ENCODE data around the gene KHNYN. TPM values are rescaled to one million over a fixed set of nuclear protein-coding genes. Genes with fewer than 3 reads are reported as not detected.
"Not testable (repeated sequence)": the region's sequence is repeated elsewhere in the genome, so short reads cannot be mapped to it uniquely, and the experiment has no call there.

The KHNYN gene
- total RNA-seq, 1 experiment from 2014 or later = 72.2 TPM

DNA sequence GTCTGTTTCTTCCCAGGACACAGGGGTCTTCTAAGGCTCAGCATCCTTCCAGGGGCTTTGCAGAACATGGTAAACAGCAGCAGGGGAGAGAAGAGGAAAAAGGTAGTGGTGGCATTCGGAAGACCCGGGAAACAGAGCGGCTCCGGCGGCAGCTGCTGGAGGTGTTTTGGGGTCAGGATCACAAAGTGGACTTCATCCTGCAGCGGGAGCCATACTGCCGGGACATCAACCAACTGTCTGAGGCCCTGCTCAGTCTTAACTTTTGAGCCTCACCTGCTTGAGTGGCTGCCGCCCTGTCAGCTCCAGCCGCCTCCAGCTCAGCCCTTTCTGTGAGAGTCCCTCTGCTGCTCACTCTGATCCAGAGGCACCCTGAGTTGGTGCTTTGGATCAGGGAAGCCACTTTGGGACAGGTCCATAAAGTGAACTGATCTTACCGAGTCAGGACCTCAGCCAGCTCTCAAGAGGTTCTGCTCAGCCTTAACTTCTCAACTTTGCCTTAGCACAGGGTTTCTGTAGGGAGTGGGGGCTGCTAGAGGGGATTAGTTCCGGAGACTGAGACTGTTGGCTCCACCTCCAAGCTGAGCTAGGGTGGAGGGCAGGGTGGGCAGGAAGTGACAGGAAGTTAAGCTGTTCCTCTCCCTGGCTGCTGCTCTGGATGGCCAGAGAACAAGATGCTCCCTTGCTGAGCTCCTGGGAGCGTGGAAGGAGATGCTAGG lies 7.4 kb downstream of the KHNYN start:
- DNase-seq (ENCODE audit: low spot score) = no peak

DNA sequence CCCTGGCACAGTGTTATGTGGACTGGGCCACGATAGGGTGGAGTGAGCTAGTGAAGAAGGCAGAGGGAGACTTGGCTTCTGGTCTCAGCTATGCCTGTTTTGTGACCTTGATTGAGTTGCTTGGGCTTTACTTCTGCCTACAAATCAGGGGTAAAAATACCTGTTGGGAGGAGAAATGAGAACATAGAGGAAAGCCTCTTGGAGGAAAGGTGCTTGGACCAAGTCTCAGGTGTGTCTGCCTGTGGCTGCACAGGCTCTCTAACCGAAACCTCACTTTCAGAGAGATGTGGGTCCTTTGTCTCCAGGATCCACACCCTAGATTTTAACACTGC lies 7.9 kb downstream of the KHNYN start:
- no peak for DNase-seq (ENCODE audit: low spot score)

DNA sequence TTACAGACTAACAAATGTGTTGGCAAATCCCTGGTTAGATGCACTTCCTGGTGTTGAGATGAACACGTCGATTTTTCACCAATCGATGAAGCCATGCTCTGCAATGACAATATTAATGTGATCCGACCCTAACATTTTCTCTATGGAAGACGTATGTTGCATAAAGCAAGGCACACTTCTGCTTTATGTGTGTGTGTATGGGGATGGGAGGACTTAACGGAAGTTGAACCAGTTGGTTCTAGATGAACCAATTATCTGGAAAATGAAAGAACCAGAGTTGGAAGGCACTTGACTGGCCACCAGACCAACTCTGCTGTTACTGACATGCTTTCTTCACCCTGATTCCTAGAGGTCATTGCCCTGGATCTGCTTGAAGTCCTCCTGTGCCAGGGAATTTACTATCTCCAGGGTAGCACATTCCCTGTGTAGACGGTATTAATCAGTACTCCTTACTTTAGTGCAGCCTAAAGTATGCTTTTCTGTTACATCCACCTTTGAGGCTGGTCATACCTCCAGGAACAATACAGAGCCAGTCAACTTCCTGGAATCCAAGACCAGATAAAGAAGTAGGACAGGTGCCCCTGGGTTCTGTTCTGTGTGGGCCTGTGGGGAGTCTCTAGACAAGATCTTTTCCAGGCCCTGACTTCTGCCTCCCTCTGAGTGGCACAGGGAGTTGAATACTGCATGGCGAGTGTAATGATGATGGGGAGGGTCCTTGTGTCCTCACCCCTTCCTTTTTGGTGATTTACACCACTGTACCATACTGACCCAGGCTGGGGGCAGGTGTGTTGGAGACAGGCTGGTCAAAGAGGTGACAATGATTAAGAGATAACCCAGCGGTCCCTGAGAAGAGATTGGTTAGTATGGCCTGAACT lies 8.7 kb downstream of the KHNYN start:
- DNase-seq (ENCODE audit: low spot score) = no peak

- DNase-seq (ENCODE audit: low spot score) = no peak
These were observed 9.5 kb downstream of the KHNYN start for GRCh38 chr14:24439257-24439656.

DNA sequence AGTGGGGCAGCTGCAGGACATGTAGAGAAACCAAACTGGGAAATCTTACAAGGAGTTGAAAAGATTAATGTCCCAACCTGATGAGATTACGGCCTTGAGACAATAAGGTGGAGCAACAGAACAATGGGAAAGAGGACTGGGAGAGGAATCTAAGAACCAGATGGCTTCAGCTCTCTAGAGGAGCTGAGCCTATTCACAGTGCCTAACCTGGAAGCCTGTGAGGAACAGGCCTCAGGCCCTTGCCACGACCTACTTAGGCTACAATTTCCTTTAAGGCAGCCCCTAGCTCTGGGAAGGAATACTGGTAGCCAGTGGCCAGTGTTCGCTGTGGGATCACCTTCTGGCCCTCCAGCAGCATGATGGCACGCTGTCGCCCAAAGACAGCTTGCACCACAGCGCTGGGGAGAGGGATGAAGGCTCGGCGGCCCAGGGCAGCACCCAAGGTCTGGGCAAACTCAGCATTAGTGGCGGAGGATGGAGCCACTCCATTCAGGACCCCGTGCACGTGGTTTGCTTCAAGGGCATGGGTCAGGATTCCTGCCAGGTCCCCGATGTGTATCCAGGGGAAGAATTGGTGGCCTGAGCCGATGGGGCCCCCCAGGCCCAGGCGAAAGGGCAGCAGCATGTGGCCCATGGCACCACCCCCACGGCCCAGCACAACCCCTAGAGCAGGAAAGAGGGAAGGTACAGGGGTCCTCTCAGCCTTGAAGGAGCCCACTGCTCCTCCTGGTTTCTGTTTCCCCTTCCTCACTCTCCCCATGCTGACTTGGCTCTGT lies 10.3 kb downstream of the KHNYN start:
- DNase-seq (ENCODE audit: low spot score) = no peak

DNA sequence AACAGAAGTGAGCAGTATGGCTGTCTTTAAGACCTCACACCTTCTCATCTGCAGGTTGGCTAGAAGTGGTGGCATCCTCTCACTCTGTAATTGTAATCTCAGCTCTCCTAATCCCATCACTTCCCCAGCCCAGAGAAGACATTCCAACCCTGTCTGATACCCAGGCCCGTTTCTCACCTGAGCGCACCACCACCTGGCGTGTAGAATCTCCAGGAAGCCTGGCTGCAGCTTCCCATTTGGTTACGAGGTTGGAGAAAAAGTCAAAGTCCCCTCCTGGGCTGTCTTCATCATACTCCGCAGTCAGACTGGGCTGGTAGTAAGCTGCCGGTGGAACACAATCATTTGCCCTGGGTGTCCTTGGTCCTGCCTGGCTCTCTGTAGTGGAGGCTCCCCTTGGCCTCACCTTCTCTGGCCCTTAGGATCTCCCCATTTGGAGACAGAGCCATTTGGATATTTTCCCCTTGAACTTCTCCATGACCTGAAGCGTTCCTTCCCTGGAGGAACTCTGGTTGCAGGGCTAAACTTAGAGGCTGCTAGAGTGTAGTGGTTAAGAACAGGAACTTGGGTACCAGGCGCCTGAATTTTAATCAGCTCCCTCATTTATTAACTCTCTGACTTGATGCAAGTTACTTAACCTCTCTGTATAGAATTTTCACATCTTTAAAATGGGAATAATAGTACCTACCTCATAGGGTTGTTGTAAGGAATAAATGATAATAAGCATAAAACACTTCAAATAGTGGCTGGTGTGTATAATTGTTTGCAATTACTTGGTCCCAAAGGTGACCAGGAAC lies 11.0 kb downstream of the KHNYN start:
- no peak for DNase-seq (ENCODE audit: low spot score)

GRCh38 chr14:24441485-24441884 lies 11.7 kb downstream of the KHNYN start:
- DNase-seq (ENCODE audit: low spot score) = no peak

DNA sequence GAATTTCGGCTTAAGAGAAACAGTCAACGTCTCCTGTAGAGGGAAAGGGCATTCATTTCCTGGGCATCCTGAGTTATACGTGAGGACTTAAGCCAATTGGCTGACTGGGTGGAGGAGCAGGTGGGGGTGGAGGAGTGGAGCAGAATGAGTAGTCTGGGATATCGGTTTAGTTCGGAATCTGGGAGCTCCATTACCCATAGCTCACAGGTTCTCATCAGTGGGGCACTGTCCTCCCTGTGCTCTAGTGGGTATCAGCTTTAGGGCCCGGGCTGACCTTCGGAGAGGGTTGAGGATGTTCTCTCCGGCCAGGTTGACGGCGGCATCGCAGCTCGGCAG lies 12.1 kb downstream of the KHNYN start:
- no peak for DNase-seq (ENCODE audit: low spot score)

- DNase-seq (ENCODE audit: low spot score) = peak; percentile 91
These were observed 12.7 kb downstream of the KHNYN start, which contains the start of gene SDR39U1 for GRCh38 chr14:24442240-24443052. Gene SDR39U1 (minus strand): TSS chr14:24442776. CDS start chr14:24442769, 7 bp downstream.

- no peak for DNase-seq (ENCODE audit: low spot score)
These were observed 13.4 kb downstream of the KHNYN start for GRCh38 chr14:24443053-24443665.

DNA sequence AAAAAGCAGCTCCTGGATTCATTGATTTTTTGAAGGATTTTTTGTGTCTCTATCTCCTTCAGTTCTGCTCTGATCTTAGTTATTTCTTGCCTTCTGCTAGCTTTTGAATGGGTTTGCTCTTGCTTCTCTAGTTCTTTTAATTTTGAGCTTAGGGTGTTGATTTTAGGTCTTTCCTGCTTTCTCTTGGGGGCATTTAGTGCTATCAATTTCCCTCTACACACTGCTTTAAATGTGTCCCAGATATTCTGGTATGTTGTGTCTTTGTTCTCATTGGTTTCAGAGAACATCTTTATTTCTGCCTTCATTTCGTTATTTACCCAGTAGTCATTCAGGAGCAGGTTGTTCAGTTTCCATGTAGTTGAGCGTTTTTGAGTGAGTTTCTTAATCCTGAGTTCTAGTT lies 21.1 kb downstream of the KHNYN start:
- DNase-seq (ENCODE audit: low spot score) = not testable (repeated sequence)

DNA sequence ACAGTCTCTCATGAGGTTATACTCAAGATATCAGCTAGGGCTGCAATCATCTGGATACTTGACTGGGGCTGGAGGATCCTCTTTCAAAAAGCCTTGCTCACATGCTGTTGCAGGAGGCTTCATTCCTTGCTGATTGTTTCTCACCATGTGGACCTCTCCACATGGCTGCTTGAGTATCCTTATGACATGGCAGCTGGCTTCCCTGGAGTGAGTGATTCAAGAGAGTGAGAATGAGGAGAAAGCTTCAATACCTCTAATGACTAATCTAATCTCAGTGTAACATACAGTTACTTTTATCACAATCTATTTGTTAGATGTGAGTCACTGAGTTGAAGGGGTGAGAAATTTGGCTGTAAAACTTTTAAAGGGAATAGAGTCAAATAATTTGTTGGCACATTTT lies 27.2 kb downstream of the KHNYN start:
- no peak for DNase-seq (ENCODE audit: low spot score)

- no peak for DNase-seq (ENCODE audit: low spot score)
These were observed 29.0 kb downstream of the KHNYN start for GRCh38 chr14:24458736-24459135.

GRCh38 chr14:24459331-24459730 lies 29.6 kb downstream of the KHNYN start:
- DNase-seq (ENCODE audit: low spot score) = no peak

- DNase-seq (ENCODE audit: low spot score) = no peak
These were observed 31.6 kb downstream of the KHNYN start for GRCh38 chr14:24461336-24461735.

GRCh38 chr14:24463017-24463883 lies 33.5 kb downstream of the KHNYN start:
- no peak for DNase-seq (ENCODE audit: low spot score)

DNA sequence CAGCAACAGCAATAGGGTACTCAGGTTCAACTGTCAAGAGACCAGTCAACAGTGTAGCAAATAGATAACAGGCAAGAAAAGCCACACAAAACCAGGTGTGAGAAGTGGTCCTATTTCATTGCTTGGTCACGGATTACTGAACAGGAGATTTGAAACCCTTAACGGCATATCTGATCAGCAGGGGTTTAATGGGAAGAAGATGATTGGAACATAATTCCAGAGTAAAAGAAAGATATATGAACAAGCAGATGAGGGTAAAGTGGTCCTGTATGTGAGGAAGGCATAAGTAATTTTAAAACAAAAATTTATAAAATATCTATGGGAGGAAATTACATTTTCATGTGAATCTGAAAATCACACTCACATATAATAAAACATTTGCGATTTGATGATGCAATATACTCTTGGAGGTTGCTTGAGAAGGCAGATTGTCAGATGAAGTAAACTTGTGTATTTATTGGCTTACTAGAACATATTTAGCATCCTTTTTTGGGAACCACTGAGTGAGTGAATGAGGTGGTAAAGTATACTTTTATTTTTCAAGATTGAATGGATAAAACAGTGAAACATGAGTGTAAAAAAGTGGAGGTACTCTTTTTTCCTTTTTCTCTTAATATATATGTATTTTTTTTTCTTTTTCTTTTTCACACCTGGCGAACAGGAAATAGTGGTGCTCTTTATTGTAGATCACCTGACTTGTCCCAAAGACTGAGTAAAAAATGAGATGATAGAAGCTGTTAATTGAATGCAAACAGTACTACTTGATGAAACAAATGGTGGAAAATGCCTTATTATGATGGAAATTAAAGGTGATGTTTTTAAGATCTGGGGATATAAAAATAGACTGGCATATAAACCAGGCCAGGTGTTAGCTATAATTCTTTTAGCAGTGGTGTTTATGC lies 34.4 kb downstream of the KHNYN start:
- DNase-seq (ENCODE audit: low spot score) = no peak

- DNase-seq (ENCODE audit: low spot score) = no peak
These were observed 35.6 kb downstream of the KHNYN start for GRCh38 chr14:24465368-24465767.
